HepG2 (cell line): ENCODE data around the gene GCSAM. TPM values are rescaled to one million over a fixed set of nuclear protein-coding genes. Genes with fewer than 3 reads are reported as not detected.
A peak's percentile ranks its signal among the peaks of the same experiment; 100 is the strongest.

Experiments
- CHCHD3 ChIP-seq: sonication (generic); formaldehyde crosslinking; IDR thresholded peaks from 2 replicates; pipeline ENCODE4 v1.8.0; 2022; ENCODE audit warnings: mild to moderate bottlenecking, missing genetic modification reagents, moderate library complexity
- HHEX ChIP-seq: IDR thresholded peaks from 2 replicates; pipeline ENCODE4 v1.6.1; 2016; ENCODE audit warnings: control low read depth
- IRX3 ChIP-seq: sonication (generic); formaldehyde crosslinking; IDR thresholded peaks from 2 replicates; pipeline ENCODE4 v1.8.1; 2023; ENCODE audit warnings: mild to moderate bottlenecking, low read depth, missing genetic modification reagents, borderline replicate concordance
- MYC ChIP-seq: sonication (generic); formaldehyde crosslinking; IDR thresholded peaks from 2 replicates; pipeline ENCODE4 v1.9.0; 2021; ENCODE audit warnings: missing genetic modification reagents, borderline replicate concordance
- NFKBIZ ChIP-seq: IDR thresholded peaks from 2 replicates; pipeline ENCODE4 v1.6.1; 2018; ENCODE audit warnings: missing genetic modification reagents, missing compliant biosample characterization
- RXRB ChIP-seq: IDR thresholded peaks from 2 replicates; pipeline ENCODE4 v1.6.1; 2016; ENCODE audit warnings: borderline replicate concordance, missing genetic modification reagents, missing compliant biosample characterization
- SALL1 ChIP-seq: sonication (generic); formaldehyde crosslinking; IDR thresholded peaks from 2 replicates; pipeline ENCODE4 v1.8.0; 2022; ENCODE audit warnings: mild to moderate bottlenecking, missing genetic modification reagents
- TEAD3 ChIP-seq: optimal IDR thresholded peaks from 2 replicates; pipeline ENCODE3; 2016; ENCODE audit warnings: borderline replicate concordance
- TOPORS ChIP-seq: sonication (generic); formaldehyde crosslinking; IDR thresholded peaks from 2 replicates; pipeline ENCODE4 v1.8.0; 2023; ENCODE audit warnings: mild to moderate bottlenecking, missing genetic modification reagents
- WIZ ChIP-seq: sonication (generic); formaldehyde crosslinking; IDR thresholded peaks from 2 replicates; pipeline ENCODE4 v1.5.1; 2020; ENCODE audit warnings: mild to moderate bottlenecking, missing genetic modification reagents
- ZFP36L1 ChIP-seq: sonication (generic); formaldehyde crosslinking; IDR thresholded peaks from 2 replicates; pipeline ENCODE4 v1.8.0; 2022; ENCODE audit warnings: mild to moderate bottlenecking, missing genetic modification reagents, moderate library complexity
- ZFX ChIP-seq: sonication (generic); formaldehyde crosslinking; IDR thresholded peaks from 2 replicates; pipeline ENCODE4 v1.4.0; 2020; ENCODE audit warnings: mild to moderate bottlenecking, low read depth, missing genetic modification reagents, moderate library complexity
- ZNF562 ChIP-seq: sonication (generic); formaldehyde crosslinking; IDR thresholded peaks from 2 replicates; pipeline ENCODE4 v1.8.0; 2022; ENCODE audit warnings: missing genetic modification reagents, borderline replicate concordance
- ZNF615 ChIP-seq: sonication (generic); formaldehyde crosslinking; IDR thresholded peaks from 2 replicates; pipeline ENCODE4 v1.5.0; 2020; ENCODE audit warnings: mild to moderate bottlenecking, missing genetic modification reagents, borderline replicate concordance
- ZNF749 ChIP-seq: sonication (generic); formaldehyde crosslinking; IDR thresholded peaks from 2 replicates; pipeline ENCODE4 v1.8.0; 2022; ENCODE audit warnings: mild to moderate bottlenecking, missing genetic modification reagents, moderate library complexity, borderline replicate concordance
- ZNF766 ChIP-seq: sonication (generic); formaldehyde crosslinking; IDR thresholded peaks from 2 replicates; pipeline ENCODE4 v1.5.0; 2020; ENCODE audit warnings: missing genetic modification reagents, borderline replicate concordance
- ZNF788 ChIP-seq: sonication (generic); formaldehyde crosslinking; IDR thresholded peaks from 2 replicates; pipeline ENCODE4 v1.5.0; 2020; ENCODE audit warnings: mild to moderate bottlenecking, missing genetic modification reagents, borderline replicate concordance
- polyA plus RNA-seq, 8 experiments: library from polyadenylated mRNA; depleted of rRNA in 3 of 8; stranded (reverse) in 7 of 8; unstranded in 1 of 8; fragments of >200 nt; fragmentation: Illumina TruSeq in 4 of 8; extraction: Trizol in 4 of 8; gene quantifications; 2 replicates each; pipeline versions ENCODE4 v1.2.1 to v1.2.3, GENCODE V29; 2011 to 2016; ENCODE audit warnings: low read depth in 4 of 8, missing spikeins in 1 of 8, mixed read lengths in 1 of 8; ENCODE audit not compliant: insufficient read depth in 1 of 8
- total RNA-seq, 5 experiments: library from RNA; depleted of rRNA; stranded (reverse); fragments of >200 nt; fragmentation: Illumina TruSeq; extraction: Trizol; gene quantifications; 2 replicates each; pipeline ENCODE4 v1.2.3, GENCODE V29; 2016; ENCODE audit warnings: low read depth in 1 of 5
- TF ChIP-seq, protein P1 (sequence below): sonication (generic); formaldehyde crosslinking; IDR thresholded peaks from 2 replicates; pipeline ENCODE4 v1.5.0; 2020; ENCODE audit warnings: mild to moderate bottlenecking, missing genetic modification reagents, borderline replicate concordance
- TF ChIP-seq, protein P2 (sequence below): sonication (generic); formaldehyde crosslinking; IDR thresholded peaks from 2 replicates; pipeline ENCODE4 v1.5.0; 2020; ENCODE audit warnings: missing genetic modification reagents
- TF ChIP-seq, protein P3 (sequence below): sonication (generic); formaldehyde crosslinking; IDR thresholded peaks from 2 replicates; pipeline ENCODE4 v1.4.0; 2020; ENCODE audit warnings: mild to moderate bottlenecking, missing genetic modification reagents

GCSAM gene
- total and polyA plus RNA-seq, 2 of the 13 experiments (the other 11 are each of a cell fraction or from before 2014, with no cell fraction given): not detected

DNA sequence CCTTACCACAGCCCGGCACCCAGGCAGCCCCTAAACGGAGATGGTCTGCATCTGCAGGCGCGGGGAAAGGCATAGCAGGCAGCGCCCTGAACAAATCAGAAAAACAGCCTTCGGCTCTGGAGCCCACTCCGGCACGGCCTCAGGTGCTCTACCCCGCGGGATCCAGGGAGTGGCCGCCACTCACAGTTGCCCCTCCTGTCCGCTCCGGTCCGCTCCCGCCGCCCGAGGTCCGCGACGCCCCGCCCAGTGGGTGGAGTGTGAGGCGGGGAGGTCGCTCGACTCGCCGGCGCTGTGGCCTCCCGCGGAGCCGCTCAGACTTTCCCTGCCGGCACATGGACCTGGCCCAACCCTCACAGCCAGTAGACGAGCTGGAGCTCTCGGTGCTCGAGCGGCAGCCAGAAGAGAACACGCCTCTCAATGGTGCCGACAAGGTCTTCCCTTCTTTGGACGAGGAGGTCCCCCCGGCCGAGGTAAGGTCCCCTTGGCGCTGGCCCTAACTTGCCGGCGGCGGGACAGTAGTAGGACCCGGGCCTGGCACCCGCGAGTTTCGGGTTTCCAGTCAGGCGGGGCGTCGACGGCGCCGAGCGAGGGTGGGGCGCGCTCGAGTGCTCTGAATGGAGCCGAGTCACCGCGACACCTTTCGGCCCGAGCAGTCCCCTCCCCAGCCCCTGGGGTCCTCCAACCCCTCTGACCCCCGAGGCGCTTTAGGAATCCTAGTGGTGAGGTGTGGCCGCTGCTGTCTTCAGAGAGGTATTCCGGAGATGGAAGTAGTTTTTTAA lies 46.8 kb downstream of the GCSAM start, which contains the start of gene C3orf52 (continued):
- TF ChIP-seq, protein P1, sequence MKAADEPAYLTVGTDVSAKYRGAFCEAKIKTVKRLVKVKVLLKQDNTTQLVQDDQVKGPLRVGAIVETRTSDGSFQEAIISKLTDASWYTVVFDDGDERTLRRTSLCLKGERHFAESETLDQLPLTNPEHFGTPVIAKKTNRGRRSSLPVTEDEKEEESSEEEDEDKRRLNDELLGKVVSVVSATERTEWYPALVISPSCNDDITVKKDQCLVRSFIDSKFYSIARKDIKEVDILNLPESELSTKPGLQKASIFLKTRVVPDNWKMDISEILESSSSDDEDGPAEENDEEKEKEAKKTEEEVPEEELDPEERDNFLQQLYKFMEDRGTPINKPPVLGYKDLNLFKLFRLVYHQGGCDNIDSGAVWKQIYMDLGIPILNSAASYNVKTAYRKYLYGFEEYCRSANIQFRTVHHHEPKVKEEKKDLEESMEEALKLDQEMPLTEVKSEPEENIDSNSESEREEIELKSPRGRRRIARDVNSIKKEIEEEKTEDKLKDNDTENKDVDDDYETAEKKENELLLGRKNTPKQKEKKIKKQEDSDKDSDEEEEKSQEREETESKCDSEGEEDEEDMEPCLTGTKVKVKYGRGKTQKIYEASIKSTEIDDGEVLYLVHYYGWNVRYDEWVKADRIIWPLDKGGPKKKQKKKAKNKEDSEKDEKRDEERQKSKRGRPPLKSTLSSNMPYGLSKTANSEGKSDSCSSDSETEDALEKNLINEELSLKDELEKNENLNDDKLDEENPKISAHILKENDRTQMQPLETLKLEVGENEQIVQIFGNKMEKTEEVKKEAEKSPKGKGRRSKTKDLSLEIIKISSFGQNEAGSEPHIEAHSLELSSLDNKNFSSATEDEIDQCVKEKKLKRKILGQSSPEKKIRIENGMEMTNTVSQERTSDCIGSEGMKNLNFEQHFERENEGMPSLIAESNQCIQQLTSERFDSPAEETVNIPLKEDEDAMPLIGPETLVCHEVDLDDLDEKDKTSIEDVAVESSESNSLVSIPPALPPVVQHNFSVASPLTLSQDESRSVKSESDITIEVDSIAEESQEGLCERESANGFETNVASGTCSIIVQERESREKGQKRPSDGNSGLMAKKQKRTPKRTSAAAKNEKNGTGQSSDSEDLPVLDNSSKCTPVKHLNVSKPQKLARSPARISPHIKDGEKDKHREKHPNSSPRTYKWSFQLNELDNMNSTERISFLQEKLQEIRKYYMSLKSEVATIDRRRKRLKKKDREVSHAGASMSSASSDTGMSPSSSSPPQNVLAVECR: peak; percentile 52; the same call in 1 of the 2 replicates
- TF ChIP-seq, protein P2, sequence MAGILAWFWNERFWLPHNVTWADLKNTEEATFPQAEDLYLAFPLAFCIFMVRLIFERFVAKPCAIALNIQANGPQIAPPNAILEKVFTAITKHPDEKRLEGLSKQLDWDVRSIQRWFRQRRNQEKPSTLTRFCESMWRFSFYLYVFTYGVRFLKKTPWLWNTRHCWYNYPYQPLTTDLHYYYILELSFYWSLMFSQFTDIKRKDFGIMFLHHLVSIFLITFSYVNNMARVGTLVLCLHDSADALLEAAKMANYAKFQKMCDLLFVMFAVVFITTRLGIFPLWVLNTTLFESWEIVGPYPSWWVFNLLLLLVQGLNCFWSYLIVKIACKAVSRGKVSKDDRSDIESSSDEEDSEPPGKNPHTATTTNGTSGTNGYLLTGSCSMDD (CRISPR knock-in tag): no peak
- TF ChIP-seq ZFX (CRISPR knock-in tag) (peak; percentile 73; the same call in 1 of the 2 replicates), WIZ (0 out of 2 replicates have a peak, but pooled peaks have one; percentile 25), TEAD3 (CRISPR knock-in tag) (peak; percentile 45), ZFP36L1 (CRISPR knock-in tag) (0 out of 2 replicates have a peak, but pooled peaks have one; percentile 63), HHEX (no peak), ZNF562 (peak; percentile 63; the same call in 1 of the 2 replicates), ZNF615 (CRISPR knock-in tag) (no peak), MYC (peak; percentile 80; the same call in 1 of the 2 replicates), NFKBIZ (CRISPR knock-in tag) (no peak), ZNF749 (CRISPR knock-in tag) (peak; percentile 64), IRX3 (CRISPR knock-in tag) (peak; percentile 56; the same call in 1 of the 2 replicates), ZNF766 (CRISPR knock-in tag) (peak; percentile 50; the same call in 1 of the 2 replicates), TOPORS (peak; percentile 87), SALL1 (CRISPR knock-in tag) (peak; percentile 77), RXRB (CRISPR knock-in tag) (0 out of 2 replicates have a peak, but pooled peaks have one; percentile 29), ZNF788 (CRISPR knock-in tag) (peak; percentile 63; the same call in 1 of the 2 replicates), CHCHD3 (CRISPR knock-in tag) (0 out of 2 replicates have a peak, but pooled peaks have one; percentile 60)
- TF ChIP-seq, protein P3, sequence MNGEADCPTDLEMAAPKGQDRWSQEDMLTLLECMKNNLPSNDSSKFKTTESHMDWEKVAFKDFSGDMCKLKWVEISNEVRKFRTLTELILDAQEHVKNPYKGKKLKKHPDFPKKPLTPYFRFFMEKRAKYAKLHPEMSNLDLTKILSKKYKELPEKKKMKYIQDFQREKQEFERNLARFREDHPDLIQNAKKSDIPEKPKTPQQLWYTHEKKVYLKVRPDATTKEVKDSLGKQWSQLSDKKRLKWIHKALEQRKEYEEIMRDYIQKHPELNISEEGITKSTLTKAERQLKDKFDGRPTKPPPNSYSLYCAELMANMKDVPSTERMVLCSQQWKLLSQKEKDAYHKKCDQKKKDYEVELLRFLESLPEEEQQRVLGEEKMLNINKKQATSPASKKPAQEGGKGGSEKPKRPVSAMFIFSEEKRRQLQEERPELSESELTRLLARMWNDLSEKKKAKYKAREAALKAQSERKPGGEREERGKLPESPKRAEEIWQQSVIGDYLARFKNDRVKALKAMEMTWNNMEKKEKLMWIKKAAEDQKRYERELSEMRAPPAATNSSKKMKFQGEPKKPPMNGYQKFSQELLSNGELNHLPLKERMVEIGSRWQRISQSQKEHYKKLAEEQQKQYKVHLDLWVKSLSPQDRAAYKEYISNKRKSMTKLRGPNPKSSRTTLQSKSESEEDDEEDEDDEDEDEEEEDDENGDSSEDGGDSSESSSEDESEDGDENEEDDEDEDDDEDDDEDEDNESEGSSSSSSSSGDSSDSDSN (CRISPR knock-in tag): peak; percentile 74
